ENCODE measurements around the gene IQGAP3.

The IQGAP3 gene

GRCh38 chr1:156525856-156526489, 46.4 kb downstream of the IQGAP3 start:
- Histone ChIP-seq H3K27ac (ENCODE audit: low read depth, low read length, severe bottlenecking) (no peak overlapping the region), H3K4me1 (ENCODE audit: control insufficient read depth, insufficient read depth, low read length, poor library complexity, severe bottlenecking) (no peaks in the 10 kb centered on the region), H3K36me3 (ENCODE audit: control insufficient read depth, insufficient read depth, low read length) (peaks cover 54% of the 10 kb centered on the region), H3K9me3 (ENCODE audit: control insufficient read depth, low read length) (no peaks in the 10 kb centered on the region), H3K4me3 (ENCODE audit: extremely low read depth, insufficient read depth, low read length, poor library complexity, severe bottlenecking) (no peak overlapping the region)
- WGBS, 2 experiments (ENCODE audit: insufficient coverage in 2 of 2), result 63% methylated on average over 1 of the region's 2 CpGs; no CpG with 5 or more reads in 1 of the 2 experiments

GRCh38 chr1:156525071-156525501, 47.3 kb downstream of the IQGAP3 start:
- H3K4me3 ChIP-seq (ENCODE audit: extremely low read depth, insufficient read depth, low read length, poor library complexity, severe bottlenecking), result no peak overlapping the region
- peaks cover 45% of the 10 kb centered on the region for H3K36me3 ChIP-seq (ENCODE audit: control insufficient read depth, insufficient read depth, low read length)
- 76 to 80% methylated on average over 3 of the region's 6 CpGs for WGBS, 2 experiments (ENCODE audit: insufficient coverage in 2 of 2)
- no peaks in the 10 kb centered on the region for H3K9me3 ChIP-seq (ENCODE audit: control insufficient read depth, low read length)
- H3K4me1 ChIP-seq (ENCODE audit: control insufficient read depth, insufficient read depth, low read length, poor library complexity, severe bottlenecking), result no peaks in the 10 kb centered on the region
- H3K27ac ChIP-seq (ENCODE audit: low read depth, low read length, severe bottlenecking), result no peak overlapping the region

DNA sequence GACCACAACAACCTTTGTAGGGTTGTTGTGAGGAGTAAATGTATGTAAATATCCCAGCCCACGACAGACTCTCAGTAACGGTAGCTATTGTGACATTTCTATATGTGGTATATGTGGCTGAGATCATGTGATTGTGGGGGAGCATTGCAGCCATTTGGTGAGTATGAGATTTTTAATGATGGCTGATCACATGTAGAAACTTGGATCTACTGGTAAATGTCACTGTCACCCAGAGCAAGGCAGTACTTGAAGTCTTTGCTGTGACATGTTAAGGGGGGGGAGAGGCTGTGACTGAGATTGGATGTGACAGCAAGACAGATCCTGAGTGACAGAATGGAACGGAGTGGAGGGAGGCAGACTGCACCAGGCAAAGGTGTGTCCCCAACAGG, 47.9 kb downstream of the IQGAP3 start:
- Histone ChIP-seq H3K27ac (ENCODE audit: low read depth, low read length, severe bottlenecking) (no peak overlapping the region), H3K36me3 (ENCODE audit: control insufficient read depth, insufficient read depth, low read length) (peaks cover 39% of the 10 kb centered on the region), H3K4me3 (ENCODE audit: extremely low read depth, insufficient read depth, low read length, poor library complexity, severe bottlenecking) (no peak overlapping the region), H3K9me3 (ENCODE audit: control insufficient read depth, low read length) (no peaks in the 10 kb centered on the region), H3K4me1 (ENCODE audit: control insufficient read depth, insufficient read depth, low read length, poor library complexity, severe bottlenecking) (no peaks in the 10 kb centered on the region)
- WGBS, 2 experiments (ENCODE audit: insufficient coverage in 2 of 2), result 85 to 100% methylated on average over 2 to 3 of the region's 3 CpGs

GRCh38 chr1:156523801-156524480, 48.4 kb downstream of the IQGAP3 start:
- Histone ChIP-seq H3K4me3 (ENCODE audit: extremely low read depth, insufficient read depth, low read length, poor library complexity, severe bottlenecking) (no peak overlapping the region), H3K9me3 (ENCODE audit: control insufficient read depth, low read length) (no peaks in the 10 kb centered on the region), H3K36me3 (ENCODE audit: control insufficient read depth, insufficient read depth, low read length) (peaks cover 33% of the 10 kb centered on the region), H3K4me1 (ENCODE audit: control insufficient read depth, insufficient read depth, low read length, poor library complexity, severe bottlenecking) (no peaks in the 10 kb centered on the region), H3K27ac (ENCODE audit: low read depth, low read length, severe bottlenecking) (no peak overlapping the region)
- WGBS, 2 experiments (ENCODE audit: insufficient coverage in 2 of 2), result 100% methylated on average over 1 of the region's 2 CpGs; no CpG with 5 or more reads in 1 of the 2 experiments

DNA sequence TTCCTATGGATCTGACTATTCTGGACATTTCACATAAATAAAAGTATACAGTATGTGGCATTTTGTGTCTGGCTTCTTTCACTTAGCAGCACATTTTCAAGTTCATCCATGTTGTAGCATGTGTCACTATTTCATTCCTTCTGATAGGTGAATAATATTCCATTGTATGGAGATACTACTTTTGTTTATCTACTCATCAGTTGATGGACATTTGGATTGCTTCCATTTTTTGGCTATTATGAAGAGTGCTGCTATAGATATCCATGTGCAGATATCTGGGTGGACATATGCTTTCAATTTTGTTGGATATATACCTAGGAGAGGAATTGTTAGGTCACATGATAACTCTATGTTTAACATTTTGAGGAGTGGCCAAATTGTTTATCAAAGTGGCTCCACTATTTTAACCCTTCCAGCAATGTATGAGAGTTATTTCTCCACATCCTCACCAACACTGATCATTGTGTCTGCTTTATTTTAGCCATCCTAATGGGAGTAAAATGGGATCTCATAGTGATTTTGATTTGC, 49.9 kb downstream of the IQGAP3 start:
- H3K4me3 ChIP-seq (ENCODE audit: extremely low read depth, insufficient read depth, low read length, poor library complexity, severe bottlenecking), result no peak overlapping the region
- peaks cover 20% of the 10 kb centered on the region for H3K36me3 ChIP-seq (ENCODE audit: control insufficient read depth, insufficient read depth, low read length)
- no peaks in the 10 kb centered on the region for H3K9me3 ChIP-seq (ENCODE audit: control insufficient read depth, low read length)
- H3K27ac ChIP-seq (ENCODE audit: low read depth, low read length, severe bottlenecking), result no peak overlapping the region
- H3K4me1 ChIP-seq (ENCODE audit: control insufficient read depth, insufficient read depth, low read length, poor library complexity, severe bottlenecking), result no peaks in the 10 kb centered on the region

- Histone ChIP-seq H3K36me3 (ENCODE audit: control insufficient read depth, insufficient read depth, low read length) (no peaks in the 10 kb centered on the region), H3K4me1 (ENCODE audit: control insufficient read depth, insufficient read depth, low read length, poor library complexity, severe bottlenecking) (no peaks in the 10 kb centered on the region), H3K27ac (ENCODE audit: low read depth, low read length, severe bottlenecking) (no peak overlapping the region), H3K9me3 (ENCODE audit: control insufficient read depth, low read length) (no peaks in the 10 kb centered on the region), H3K4me3 (ENCODE audit: extremely low read depth, insufficient read depth, low read length, poor library complexity, severe bottlenecking) (no peak overlapping the region)
- 67 to 91% methylated on average over 3 of the region's 4 CpGs for WGBS, 2 experiments (ENCODE audit: insufficient coverage in 2 of 2)
Measured at GRCh38 chr1:156517748-156518147, 54.6 kb downstream of the IQGAP3 start.

DNA sequence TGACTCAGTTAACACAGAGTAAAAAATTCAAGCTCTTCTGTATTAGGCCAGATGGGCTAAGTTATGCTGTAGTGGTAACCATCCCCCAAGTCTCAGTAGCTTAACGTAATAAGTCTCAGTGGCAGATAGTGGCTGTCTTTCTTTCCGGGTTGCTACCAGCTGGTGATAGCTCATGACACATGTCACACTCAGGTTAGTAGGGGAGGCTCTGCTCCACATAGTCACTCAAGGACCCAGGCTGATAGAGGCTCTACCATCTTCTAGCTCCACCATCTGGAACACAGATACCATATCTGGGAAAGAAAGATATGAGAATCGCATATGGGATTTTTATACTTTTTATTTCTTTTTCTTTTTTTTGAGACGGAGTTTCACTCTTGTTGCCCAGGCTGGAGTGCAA, 55.5 kb downstream of the IQGAP3 start:
- H3K27ac ChIP-seq (ENCODE audit: low read depth, low read length, severe bottlenecking), result no peak overlapping the region
- 83 to 100% methylated on average over 1 to 2 of the region's 4 CpGs for WGBS, 2 experiments (ENCODE audit: insufficient coverage in 2 of 2)
- H3K36me3 ChIP-seq (ENCODE audit: control insufficient read depth, insufficient read depth, low read length), result no peaks in the 10 kb centered on the region
- no peaks in the 10 kb centered on the region for H3K4me1 ChIP-seq (ENCODE audit: control insufficient read depth, insufficient read depth, low read length, poor library complexity, severe bottlenecking)
- H3K9me3 ChIP-seq (ENCODE audit: control insufficient read depth, low read length), result no peaks in the 10 kb centered on the region
- no peak overlapping the region for H3K4me3 ChIP-seq (ENCODE audit: extremely low read depth, insufficient read depth, low read length, poor library complexity, severe bottlenecking)

- 40 to 44% methylated on average over 2 of the region's 2 CpGs for WGBS, 2 experiments (ENCODE audit: insufficient coverage in 2 of 2)
- no peaks in the 10 kb centered on the region for H3K9me3 ChIP-seq (ENCODE audit: control insufficient read depth, low read length)
- H3K4me3 ChIP-seq (ENCODE audit: extremely low read depth, insufficient read depth, low read length, poor library complexity, severe bottlenecking), result no peak overlapping the region
- no peaks in the 10 kb centered on the region for H3K4me1 ChIP-seq (ENCODE audit: control insufficient read depth, insufficient read depth, low read length, poor library complexity, severe bottlenecking)
- H3K27ac ChIP-seq (ENCODE audit: low read depth, low read length, severe bottlenecking), result no peak overlapping the region
- no peaks in the 10 kb centered on the region for H3K36me3 ChIP-seq (ENCODE audit: control insufficient read depth, insufficient read depth, low read length)
Measured at GRCh38 chr1:156515956-156516355, 56.4 kb downstream of the IQGAP3 start.

DNA sequence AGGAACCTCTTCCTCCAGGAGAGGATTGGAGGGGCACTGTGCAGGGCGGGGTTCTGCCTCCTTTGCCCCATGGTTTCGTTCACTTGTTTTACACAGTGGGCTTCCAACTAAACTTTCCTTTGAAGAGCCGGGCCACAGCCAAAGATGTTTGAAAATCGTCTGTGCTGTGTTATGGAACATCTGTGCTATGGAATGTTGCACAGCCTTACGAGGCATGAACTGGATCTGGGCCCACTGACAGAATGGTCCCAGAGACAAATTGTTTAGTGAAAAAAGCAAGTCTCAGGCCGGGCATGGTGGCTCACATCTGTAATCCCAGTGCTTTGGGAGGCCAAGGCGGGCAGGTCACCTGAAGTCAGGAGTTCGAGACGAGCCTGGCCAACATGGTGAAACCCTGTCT, 59.2 kb downstream of the IQGAP3 start:
- no peak overlapping the region for H3K4me3 ChIP-seq (ENCODE audit: extremely low read depth, insufficient read depth, low read length, poor library complexity, severe bottlenecking)
- no peaks in the 10 kb centered on the region for H3K36me3 ChIP-seq (ENCODE audit: control insufficient read depth, insufficient read depth, low read length)
- H3K9me3 ChIP-seq (ENCODE audit: control insufficient read depth, low read length), result no peaks in the 10 kb centered on the region
- no peak overlapping the region for H3K27ac ChIP-seq (ENCODE audit: low read depth, low read length, severe bottlenecking)
- 89 to 94% methylated on average over 7 to 8 of the region's 9 CpGs for WGBS, 2 experiments (ENCODE audit: insufficient coverage in 2 of 2)
- H3K4me1 ChIP-seq (ENCODE audit: control insufficient read depth, insufficient read depth, low read length, poor library complexity, severe bottlenecking), result no peaks in the 10 kb centered on the region

- H3K4me1 ChIP-seq (ENCODE audit: control insufficient read depth, insufficient read depth, low read length, poor library complexity, severe bottlenecking), result no peaks in the 10 kb centered on the region
- no peak overlapping the region for H3K27ac ChIP-seq (ENCODE audit: low read depth, low read length, severe bottlenecking)
- 76 to 94% methylated on average over 6 to 7 of the region's 7 CpGs for WGBS, 2 experiments (ENCODE audit: insufficient coverage in 2 of 2)
- no peaks in the 10 kb centered on the region for H3K9me3 ChIP-seq (ENCODE audit: control insufficient read depth, low read length)
- H3K4me3 ChIP-seq (ENCODE audit: extremely low read depth, insufficient read depth, low read length, poor library complexity, severe bottlenecking), result no peak overlapping the region
- H3K36me3 ChIP-seq (ENCODE audit: control insufficient read depth, insufficient read depth, low read length), result no peaks in the 10 kb centered on the region
Measured at GRCh38 chr1:156511644-156512043, 60.7 kb downstream of the IQGAP3 start.

- Histone ChIP-seq H3K9me3 (ENCODE audit: control insufficient read depth, low read length) (no peaks in the 10 kb centered on the region), H3K36me3 (ENCODE audit: control insufficient read depth, insufficient read depth, low read length) (no peaks in the 10 kb centered on the region), H3K4me3 (ENCODE audit: extremely low read depth, insufficient read depth, low read length, poor library complexity, severe bottlenecking) (no peak overlapping the region), H3K27ac (ENCODE audit: low read depth, low read length, severe bottlenecking) (no peak overlapping the region), H3K4me1 (ENCODE audit: control insufficient read depth, insufficient read depth, low read length, poor library complexity, severe bottlenecking) (no peaks in the 10 kb centered on the region)
- WGBS, 2 experiments (ENCODE audit: insufficient coverage in 2 of 2), result 88 to 95% methylated on average over 6 to 9 of the region's 13 CpGs
Measured at GRCh38 chr1:156510709-156511108, 61.7 kb downstream of the IQGAP3 start.
